HUDEP-2 (cell line): ENCODE data around the gene KCNK4.
A peak's percentile ranks its signal among the peaks of the same experiment; 100 is the strongest.

Experiments used
- DNase-seq, 76 experiments: peaks; one replicate each; lab custom pipeline; 2025; ENCODE audit not compliant: unreplicated experiment in 76 of 76; lab: John Stamatoyannopoulos, UW

The KCNK4 gene

GRCh38 chr11:64267207-64267945, 23.7 kb upstream of the KCNK4 start:
- no peak for DNase-seq

GRCh38 chr11:64268025-64268892, 22.8 kb upstream of the KCNK4 start:
- peak in 45 of 76 experiments; percentile 10 to 63 (median 41) for DNase-seq

- peak in 48 of 76 experiments; percentile 9 to 72 (median 32) for DNase-seq
These were observed 22.1 kb upstream of the KCNK4 start for GRCh38 chr11:64268893-64269539.

GRCh38 chr11:64269540-64270220, 21.4 kb upstream of the KCNK4 start:
- peak in 75 of 76 experiments; percentile 71 to 99 (median 97) for DNase-seq

GRCh38 chr11:64275031-64275800, 15.9 kb upstream of the KCNK4 start:
- no peak for DNase-seq

- DNase-seq, result no peak
These were observed 15.3 kb upstream of the KCNK4 start for GRCh38 chr11:64275841-64276240.

GRCh38 chr11:64276653-64277431, 14.3 kb upstream of the KCNK4 start:
- peak in 42 of 76 experiments; percentile 17 to 66 (median 40) for DNase-seq

GRCh38 chr11:64278576-64279190, 12.4 kb upstream of the KCNK4 start:
- DNase-seq, result no peak

- no peak for DNase-seq
These were observed 8.9 kb upstream of the KCNK4 start for GRCh38 chr11:64281957-64282770.

- DNase-seq, result no peak
These were observed 8.0 kb upstream of the KCNK4 start for GRCh38 chr11:64283092-64283491.

- peak in 73 of 76 experiments; percentile 33 to 95 (median 88) for DNase-seq
These were observed 6.8 kb upstream of the KCNK4 start, which contains the start of gene BAD for GRCh38 chr11:64284048-64284961. BAD (minus strand) TSS chr11:64284665; CDS start chr11:64284368, 297 bp downstream.

GRCh38 chr11:64284962-64285884, 5.9 kb upstream of the KCNK4 start, which contains the start of gene GPR137:
GPR137 (plus strand) TSS chr11:64285848; CDS start chr11:64286525, 677 bp downstream.
- peak in 68 of 76 experiments; percentile 26 to 96 (median 75) for DNase-seq

GRCh38 chr11:64285885-64286800, 5.0 kb upstream of the KCNK4 start:
- peak in 57 of 76 experiments; percentile 5 to 73 (median 43) for DNase-seq

GRCh38 chr11:64286801-64287159, 4.3 kb upstream of the KCNK4 start:
- no peak for DNase-seq
